ENCODE data around the gene ITPR1.

Gene ITPR1

GRCh38 chr3:4797201-4797705 is 304.1 kb downstream of the ITPR1 start:
- DNase-seq, result no peak

- DNase-seq, result no peak
Observed at GRCh38 chr3:4799266-4800256, 306.4 kb downstream of the ITPR1 start.

GRCh38 chr3:4800595-4800994 is 307.4 kb downstream of the ITPR1 start:
- DNase-seq, result no peak

GRCh38 chr3:4801892-4802291 is 308.7 kb downstream of the ITPR1 start:
- no peak for DNase-seq

GRCh38 chr3:4802903-4803302 is 309.8 kb downstream of the ITPR1 start:
- DNase-seq, result no peak

GRCh38 chr3:4804161-4805058 is 311.3 kb downstream of the ITPR1 start:
- no peak for DNase-seq

GRCh38 chr3:4805662-4806061 is 312.5 kb downstream of the ITPR1 start:
- no peak for DNase-seq

- DNase-seq, result no peak
Observed at GRCh38 chr3:4806535-4807108, 313.5 kb downstream of the ITPR1 start.

- no peak for DNase-seq
Observed at GRCh38 chr3:4807381-4808280, 314.5 kb downstream of the ITPR1 start.

- DNase-seq, result no peak
Observed at GRCh38 chr3:4808637-4809036, 315.5 kb downstream of the ITPR1 start.

- DNase-seq, result no peak
Observed at GRCh38 chr3:4809922-4810321, 316.8 kb downstream of the ITPR1 start.

- DNase-seq, result no peak
Observed at GRCh38 chr3:4812591-4812990, 319.4 kb downstream of the ITPR1 start.

GRCh38 chr3:4813909-4814304 is 320.8 kb downstream of the ITPR1 start:
- no peak for DNase-seq

- no peak for DNase-seq
Observed at GRCh38 chr3:4814305-4814903, 321.3 kb downstream of the ITPR1 start.

GRCh38 chr3:4814904-4815574 is 321.9 kb downstream of the ITPR1 start:
- DNase-seq, result no peak

GRCh38 chr3:4816306-4816705 is 323.2 kb downstream of the ITPR1 start:
- no peak for DNase-seq

GRCh38 chr3:4816718-4817117 is 323.6 kb downstream of the ITPR1 start:
- DNase-seq, result no peak

GRCh38 chr3:4817128-4817527 is 324.0 kb downstream of the ITPR1 start:
- no peak for DNase-seq

GRCh38 chr3:4818164-4818563 is 325.0 kb downstream of the ITPR1 start:
- no peak for DNase-seq

- DNase-seq, result no peak
Observed at GRCh38 chr3:4818986-4819693, 326.0 kb downstream of the ITPR1 start.

All from NCI-H2171 treated with DMSO at 0.1 percent for 48 hours (cell line).